Activated T-cell treated with anti-CD3 and anti-CD28 coated beads, Interleukin-2, amount 50 U/mL, for 72 hours (primary cell): Measurements from ENCODE around the gene NUMB. TPM values are rescaled to one million over a fixed set of nuclear protein-coding genes. Genes with fewer than 3 reads are reported as not detected.
A peak's percentile ranks its signal among the peaks of the same experiment; 100 is the strongest.
"Not testable (repeated sequence)": the region's sequence is repeated elsewhere in the genome, so short reads cannot be mapped to it uniquely, and the experiment has no call there.

Experiments
- ATAC-seq, 2 donors: fragments of 150-1000 bp; cut with Tn5 transposase; replicated peaks in 1 of 2; 2 replicates each; pipeline ENCODE4 v1.10.0; 2021; ENCODE audit warnings: moderate library complexity in 2 of 2, mild to moderate bottlenecking in 1 of 2
- DNase-seq, 2 donors: peaks; one replicate each; pipeline ENCODE4 v3.0.0; 2021 to 2022; ENCODE audit warnings: mixed read lengths in 1 of 2
- H3K27ac Mint-ChIP-seq: one replicate; pipeline ENCODE4 v1.8.0; 2022; ENCODE audit warnings: mild to moderate bottlenecking, moderate library complexity, mixed read lengths
- H3K27me3 Mint-ChIP-seq: one replicate; pipeline ENCODE4 v1.8.0; 2022; ENCODE audit warnings: low read depth, mixed read lengths
- H3K36me3 Mint-ChIP-seq, 2 donors: one replicate each; pipeline ENCODE4 v1.8.0; 2022; ENCODE audit warnings: mixed read lengths in 2 of 2, mild to moderate bottlenecking in 1 of 2; ENCODE audit not compliant: insufficient read depth in 2 of 2
- H3K4me1 Mint-ChIP-seq: one replicate; pipeline ENCODE4 v1.8.0; 2022; ENCODE audit warnings: low read depth, mixed read lengths
- H3K4me3 Mint-ChIP-seq, 2 donors: one replicate each; pipeline ENCODE4 v1.8.0; 2022; ENCODE audit warnings: mild to moderate bottlenecking in 2 of 2, mixed read lengths in 2 of 2, moderate library complexity in 2 of 2
- H3K9me3 Mint-ChIP-seq, 2 donors: one replicate each; pipeline ENCODE4 v1.8.0; 2022; ENCODE audit warnings: mixed read lengths in 2 of 2
- total RNA-seq, 2 donors: library from RNA; stranded (reverse); gene quantifications; one replicate each; pipeline ENCODE4 v1.2.3, GENCODE V29; 2022

Gene NUMB
- total RNA-seq, 2 donors from 2014 or later, result 63.4 to 66.3 TPM

- Mint-ChIP-seq H3K9me3 (no peaks in the 10 kb centered on the region), H3K27me3 (no peaks in the 10 kb centered on the region), H3K4me3 (no peak overlapping the region), H3K36me3 (peaks cover 0 to 2% of the 10 kb centered on the region in 2 donors), H3K4me1 (peaks cover 10% of the 10 kb centered on the region), H3K27ac (no peak overlapping the region)
- DNase-seq, result no peak
- no peak for ATAC-seq
Observed at GRCh38 chr14:73311708-73312030, 146.7 kb downstream of the NUMB start.

DNA sequence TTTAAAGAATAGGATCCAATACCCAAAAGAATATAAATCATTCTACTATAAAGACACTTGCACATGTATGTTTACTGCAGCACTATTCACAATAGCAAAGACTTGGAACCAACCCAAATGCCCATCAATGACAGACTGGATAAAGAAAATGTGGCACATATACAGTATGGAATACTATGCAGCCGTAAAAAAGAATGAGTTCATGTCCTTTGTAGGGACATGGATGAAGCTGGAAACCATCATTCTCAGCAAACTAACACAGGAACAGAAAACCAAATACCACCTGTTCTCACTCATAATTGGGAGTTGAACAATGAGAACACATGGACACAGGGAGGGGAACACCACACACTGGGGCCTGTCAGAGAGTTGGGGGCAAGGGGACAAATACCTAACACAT, 149.1 kb downstream of the NUMB start:
- peaks cover 11% of the 10 kb centered on the region for H3K4me1 Mint-ChIP-seq
- DNase-seq, H3K9me3 Mint-ChIP-seq, H3K4me3 Mint-ChIP-seq, H3K27ac Mint-ChIP-seq, H3K27me3 Mint-ChIP-seq, ATAC-seq, H3K36me3 Mint-ChIP-seq: not testable (repeated sequence)

DNA sequence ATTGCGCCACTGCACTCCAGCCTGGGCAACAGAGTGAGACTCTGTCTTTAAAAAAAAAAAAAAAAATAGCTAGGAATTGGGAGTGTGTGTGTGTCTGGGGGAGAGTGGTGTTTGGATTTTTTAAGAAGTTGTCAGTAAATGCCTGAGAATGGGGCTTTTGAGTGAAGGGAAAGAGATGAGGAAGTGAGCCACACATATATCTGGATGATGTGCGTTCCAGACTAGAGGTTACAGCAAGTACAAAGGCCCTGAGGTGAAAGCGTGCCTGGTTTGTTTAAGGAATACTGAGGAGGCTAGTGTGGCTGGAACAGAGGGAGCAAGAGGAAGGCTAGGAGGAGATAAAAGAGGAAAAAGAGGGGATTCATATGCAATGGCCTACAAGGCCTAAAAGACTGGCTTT, 151.1 kb downstream of the NUMB start:
- Mint-ChIP-seq H3K4me1 (peaks cover 15% of the 10 kb centered on the region), H3K9me3 (no peaks in the 10 kb centered on the region), H3K4me3 (no peak overlapping the region), H3K27ac (no peak overlapping the region), H3K27me3 (no peaks in the 10 kb centered on the region), H3K36me3 (peaks cover 0 to 2% of the 10 kb centered on the region in 2 donors)
- no peak for DNase-seq
- ATAC-seq, result no peak

- ATAC-seq, result no peak
- peaks cover 9% of the 10 kb centered on the region for H3K4me1 Mint-ChIP-seq
- no peaks in the 10 kb centered on the region for H3K9me3 Mint-ChIP-seq
- H3K36me3 Mint-ChIP-seq, result peaks cover 0 to 2% of the 10 kb centered on the region in 2 donors
- no peak for DNase-seq
- no peak overlapping the region for H3K4me3 Mint-ChIP-seq
- H3K27ac Mint-ChIP-seq, result no peak overlapping the region
- H3K27me3 Mint-ChIP-seq, result no peaks in the 10 kb centered on the region
Observed at GRCh38 chr14:73305499-73305898, 152.8 kb downstream of the NUMB start.

- DNase-seq (no peak), ATAC-seq (no peak)
- Mint-ChIP-seq H3K4me1 (peaks cover 37% of the 10 kb centered on the region), H3K36me3 (peaks cover 0 to 5% of the 10 kb centered on the region in 2 donors), H3K27me3 (no peaks in the 10 kb centered on the region), H3K27ac (no peak overlapping the region), H3K9me3 (no peaks in the 10 kb centered on the region), H3K4me3 (no peak overlapping the region)
Observed at GRCh38 chr14:73295198-73295796, 163.0 kb downstream of the NUMB start.

GRCh38 chr14:73293782-73294781, 164.3 kb downstream of the NUMB start:
- DNase-seq (no peak), ATAC-seq (peak in 1 of 2 donors; percentile 22)
- Mint-ChIP-seq H3K27ac (no peak overlapping the region), H3K4me1 (peaks cover 49% of the 10 kb centered on the region), H3K4me3 (no peak overlapping the region), H3K36me3 (peaks cover under 1 to 5% of the 10 kb centered on the region in 2 donors), H3K9me3 (no peaks in the 10 kb centered on the region), H3K27me3 (no peaks in the 10 kb centered on the region)

GRCh38 chr14:73290279-73290678, 168.1 kb downstream of the NUMB start:
- peaks cover 3 to 9% of the 10 kb centered on the region in 2 donors for H3K36me3 Mint-ChIP-seq
- peak overlapping the region; percentile 36 to 70 for H3K4me3 Mint-ChIP-seq
- H3K4me1 Mint-ChIP-seq, result peaks cover 51% of the 10 kb centered on the region
- H3K27ac Mint-ChIP-seq, result no peak overlapping the region
- no peaks in the 10 kb centered on the region for H3K27me3 Mint-ChIP-seq
- H3K9me3 Mint-ChIP-seq, result no peaks in the 10 kb centered on the region
- DNase-seq (peak; percentile 21 to 56), ATAC-seq (peak; percentile 90 to 91)

DNA sequence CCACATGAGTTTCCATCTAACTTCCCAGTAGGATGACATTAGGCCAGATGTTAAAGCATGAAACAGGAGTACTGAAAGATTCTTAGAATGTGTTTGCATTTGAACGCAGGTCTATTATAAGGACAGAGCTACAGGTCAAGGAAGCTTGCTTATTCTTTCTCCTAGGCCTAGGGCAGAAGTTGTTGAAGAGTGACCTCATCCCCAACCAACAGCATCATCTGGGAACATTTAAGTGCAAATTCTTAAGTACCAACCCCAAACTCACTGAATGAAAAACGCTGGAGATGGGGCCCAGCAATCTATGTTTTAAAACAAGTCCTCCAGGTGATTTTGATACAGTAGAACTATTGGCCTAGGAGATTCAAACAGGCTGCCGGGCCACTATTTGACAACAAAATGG, 168.6 kb downstream of the NUMB start:
- ATAC-seq (no peak), DNase-seq (no peak)
- H3K9me3 Mint-ChIP-seq, result no peaks in the 10 kb centered on the region
- peaks cover 51% of the 10 kb centered on the region for H3K4me1 Mint-ChIP-seq
- peaks cover 3 to 9% of the 10 kb centered on the region in 2 donors for H3K36me3 Mint-ChIP-seq
- no peak overlapping the region for H3K27ac Mint-ChIP-seq
- H3K27me3 Mint-ChIP-seq, result no peaks in the 10 kb centered on the region
- H3K4me3 Mint-ChIP-seq, result peak overlapping the region; percentile 36 to 70

- H3K4me3 Mint-ChIP-seq, result peak overlapping the region in 1 of 2 donors; percentile 53
- H3K36me3 Mint-ChIP-seq, result peaks cover 3 to 10% of the 10 kb centered on the region in 2 donors
- H3K27me3 Mint-ChIP-seq, result no peaks in the 10 kb centered on the region
- no peak for DNase-seq
- no peak overlapping the region for H3K27ac Mint-ChIP-seq
- no peak for ATAC-seq
- no peaks in the 10 kb centered on the region for H3K9me3 Mint-ChIP-seq
- H3K4me1 Mint-ChIP-seq, result peaks cover 49% of the 10 kb centered on the region
Observed at GRCh38 chr14:73289308-73289707, 169.0 kb downstream of the NUMB start.

DNA sequence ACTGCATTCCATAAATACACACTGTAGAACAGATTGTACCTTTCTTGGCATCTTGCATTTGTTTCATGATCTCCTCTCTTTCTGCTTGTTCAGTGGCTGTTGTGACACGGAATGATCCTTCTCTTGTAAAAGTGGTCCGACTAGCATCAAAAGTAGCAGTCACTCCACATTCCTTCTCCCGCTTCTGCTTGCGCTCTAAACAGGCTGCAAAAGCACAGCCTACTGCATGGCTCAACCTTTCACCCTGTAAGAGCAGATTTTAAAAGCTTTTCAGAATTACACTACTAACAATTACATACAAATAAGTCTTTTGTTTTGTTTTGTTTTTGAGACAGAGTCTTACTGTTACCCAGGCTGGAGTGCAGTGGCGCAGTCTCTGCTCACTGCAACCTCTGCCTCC, 171.3 kb downstream of the NUMB start:
- ATAC-seq, result no peak
- H3K9me3 Mint-ChIP-seq, result no peaks in the 10 kb centered on the region
- H3K4me1 Mint-ChIP-seq, result peaks cover 32% of the 10 kb centered on the region
- H3K4me3 Mint-ChIP-seq, result no peak overlapping the region
- H3K27ac Mint-ChIP-seq, result no peak overlapping the region
- H3K36me3 Mint-ChIP-seq, result peaks cover 9 to 14% of the 10 kb centered on the region in 2 donors
- no peak for DNase-seq
- no peaks in the 10 kb centered on the region for H3K27me3 Mint-ChIP-seq

- no peak overlapping the region for H3K27ac Mint-ChIP-seq
- ATAC-seq (no peak), DNase-seq (no peak)
- no peaks in the 10 kb centered on the region for H3K9me3 Mint-ChIP-seq
- peaks cover 27% of the 10 kb centered on the region for H3K4me1 Mint-ChIP-seq
- H3K27me3 Mint-ChIP-seq, result no peaks in the 10 kb centered on the region
- H3K36me3 Mint-ChIP-seq, result peaks cover 11 to 12% of the 10 kb centered on the region in 2 donors
- H3K4me3 Mint-ChIP-seq, result no peak overlapping the region
Observed at GRCh38 chr14:73286598-73286997, 171.7 kb downstream of the NUMB start.

DNA sequence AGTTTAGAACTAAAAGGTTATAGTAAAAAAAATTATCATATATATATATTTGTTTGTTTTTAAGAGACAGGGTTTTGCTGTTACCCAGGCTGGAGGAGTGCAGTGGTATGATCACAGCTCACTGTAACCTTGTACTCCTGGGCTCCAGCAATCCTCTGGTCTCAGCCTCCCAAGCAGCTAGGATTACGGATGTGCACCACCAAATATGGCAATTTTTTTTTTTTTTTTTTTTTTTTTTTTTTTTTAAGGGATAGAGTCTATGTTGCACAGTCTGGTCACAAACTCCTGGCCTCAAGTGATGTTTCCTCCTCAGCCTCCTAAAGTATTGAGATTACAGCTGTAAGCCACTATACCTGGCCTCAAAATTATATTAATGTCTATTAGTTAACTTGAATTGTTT, 172.4 kb downstream of the NUMB start:
- Mint-ChIP-seq H3K9me3 (no peaks in the 10 kb centered on the region), H3K4me3 (no peak overlapping the region), H3K4me1 (peaks cover 21% of the 10 kb centered on the region), H3K36me3 (peaks cover 11% of the 10 kb centered on the region in 2 donors), H3K27me3 (no peaks in the 10 kb centered on the region), H3K27ac (no peak overlapping the region)
- ATAC-seq (no peak), DNase-seq (no peak)

DNA sequence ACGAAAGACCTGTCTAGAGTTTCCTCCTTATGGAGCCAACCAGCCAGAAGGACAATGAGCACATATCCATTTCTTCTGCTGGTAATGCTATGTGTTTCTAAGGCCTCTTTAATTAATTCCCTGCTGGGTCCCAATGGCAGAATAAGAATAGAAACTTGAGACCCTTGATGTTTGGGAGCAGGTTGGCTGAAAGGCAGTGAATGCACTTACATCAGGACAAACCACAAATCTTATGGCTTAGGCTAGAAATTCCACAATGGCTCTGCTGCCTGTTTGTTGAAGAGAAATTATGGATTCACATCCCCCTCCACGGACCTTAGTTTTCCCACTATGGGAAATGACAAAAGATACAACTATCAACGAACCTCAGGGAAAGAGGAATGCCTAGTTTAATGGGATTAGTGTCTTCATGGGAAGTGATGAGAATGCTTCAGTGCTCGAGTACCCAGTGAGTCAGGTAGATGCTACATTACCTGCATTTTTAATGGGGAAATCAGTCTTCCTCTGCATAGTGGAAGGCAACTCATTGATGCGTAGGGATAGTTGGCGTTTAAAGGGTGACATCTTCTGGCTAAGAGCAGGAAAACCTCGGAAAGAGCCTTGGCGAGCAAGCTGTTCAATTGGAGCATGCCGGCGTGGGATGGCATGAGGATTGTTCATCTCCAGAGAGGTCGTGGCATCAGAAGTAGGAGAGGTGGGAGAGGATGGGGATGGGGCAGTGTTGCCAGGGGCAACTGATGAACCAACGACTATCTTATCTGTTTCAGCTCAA, 174.6 kb downstream of the NUMB start:
- no peak overlapping the region for H3K4me3 Mint-ChIP-seq
- no peaks in the 10 kb centered on the region for H3K9me3 Mint-ChIP-seq
- no peak overlapping the region for H3K27ac Mint-ChIP-seq
- DNase-seq, result no peak
- peaks cover 11 to 12% of the 10 kb centered on the region in 2 donors for H3K36me3 Mint-ChIP-seq
- H3K4me1 Mint-ChIP-seq, result no peaks in the 10 kb centered on the region
- ATAC-seq, result no peak
- no peaks in the 10 kb centered on the region for H3K27me3 Mint-ChIP-seq
